Measurements from ENCODE around the gene DUS2. TPM values are rescaled to one million over a fixed set of nuclear protein-coding genes. Genes with fewer than 3 reads are reported as not detected.
"Not testable (repeated sequence)": the region's sequence is repeated elsewhere in the genome, so short reads cannot be mapped to it uniquely, and the experiment has no call there.

The DUS2 gene
- total RNA-seq, 1 donor from 2014 or later, result 13.7 TPM

DNA sequence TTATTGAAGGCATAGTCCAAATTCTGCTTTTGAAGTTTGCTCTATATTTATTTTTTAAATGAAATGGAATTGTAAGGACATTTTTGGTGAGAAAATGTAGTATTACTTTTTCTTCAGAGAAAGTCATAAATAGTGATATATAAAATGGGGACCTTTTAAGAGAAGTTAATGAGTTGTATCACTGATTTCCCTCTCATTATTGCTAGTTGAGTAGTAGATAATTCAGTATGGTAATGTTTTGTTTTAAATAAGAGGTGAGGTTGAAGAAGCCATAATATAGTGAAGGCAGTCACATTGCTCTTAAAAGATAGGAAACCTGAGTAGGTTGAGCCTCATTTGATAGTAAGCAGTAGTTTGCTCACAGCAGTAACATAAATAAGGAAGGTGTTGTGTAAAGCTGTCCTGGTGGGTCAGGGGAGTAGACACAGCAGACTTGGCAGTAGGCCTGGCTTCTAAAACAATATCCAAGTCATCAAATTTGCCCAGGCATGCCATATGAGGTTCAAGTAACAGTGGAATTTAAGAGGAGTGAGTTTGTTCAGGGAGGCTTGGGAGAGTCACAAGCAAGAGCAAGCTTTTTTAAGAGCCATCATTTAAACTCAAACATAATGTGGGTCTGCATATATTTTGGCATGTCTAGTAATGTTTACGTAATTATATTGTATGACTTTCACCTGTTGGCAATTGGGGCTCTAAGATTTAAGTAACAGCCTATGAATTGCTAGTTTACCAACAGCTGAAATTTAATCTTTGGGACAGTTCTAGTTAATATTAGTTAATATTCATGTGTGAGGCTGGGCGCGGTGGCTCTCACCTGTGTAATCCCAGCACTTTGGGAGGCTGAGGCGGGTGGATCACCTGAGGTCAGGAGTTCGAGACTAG, 68.5 kb downstream of the DUS2 start:
- peak; percentile 38 for DNase-seq

DNA sequence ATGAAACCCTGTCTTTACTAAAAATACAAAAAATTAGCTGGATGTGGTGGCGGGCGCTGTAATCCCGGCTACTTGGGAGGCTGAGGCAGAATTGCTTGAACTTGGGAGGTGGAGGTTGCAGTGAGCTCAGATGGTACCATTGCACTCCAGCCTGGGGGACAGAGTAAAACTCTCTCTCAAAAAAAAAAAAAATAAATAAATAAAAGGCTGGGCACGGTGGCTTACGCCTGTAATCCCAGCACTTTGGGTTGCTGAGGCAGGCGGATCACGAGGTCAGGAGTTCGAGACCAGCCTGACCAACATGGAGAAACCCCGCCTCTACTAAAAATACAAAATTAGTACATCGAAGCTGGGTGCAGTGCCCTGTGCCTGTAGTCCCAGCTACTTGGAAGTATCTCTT, 69.2 kb downstream of the DUS2 start:
- not testable (repeated sequence) for DNase-seq

DNA sequence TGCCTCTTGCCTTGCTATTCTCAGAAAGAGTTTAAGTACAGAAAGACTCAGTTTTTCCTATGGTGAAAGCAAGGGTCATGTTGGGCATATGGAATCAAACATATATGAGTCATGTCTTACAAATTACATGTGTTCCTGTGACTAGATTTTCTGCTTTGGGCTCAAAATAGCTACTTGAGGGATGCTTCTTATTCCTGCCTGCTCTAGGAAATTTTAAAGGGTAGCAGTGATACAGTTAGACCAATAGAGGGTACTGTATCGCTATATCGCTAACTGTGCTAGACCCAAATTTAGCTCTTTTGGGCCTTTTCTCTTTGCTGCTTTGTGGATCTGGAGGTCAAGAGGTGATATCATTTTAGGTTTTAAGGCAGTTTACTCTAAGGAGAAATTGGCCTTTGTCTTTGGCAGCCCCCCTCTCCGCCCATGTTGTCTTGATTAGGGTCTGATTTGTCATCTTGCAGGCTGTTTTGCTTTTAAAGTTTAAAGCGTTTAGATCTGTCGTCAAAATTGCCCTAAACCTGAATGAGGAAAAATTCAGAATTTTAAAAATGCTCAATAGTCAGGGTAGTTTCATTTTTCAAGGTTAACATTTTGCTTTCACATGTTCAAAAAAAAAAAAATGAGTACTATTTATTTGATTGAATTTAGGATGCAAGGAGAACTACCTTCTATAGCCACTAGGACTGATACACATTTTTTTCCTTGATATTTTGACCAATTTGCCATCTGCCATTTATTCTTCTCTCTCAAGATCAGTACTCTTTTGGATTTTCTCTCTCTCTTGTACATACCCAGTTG, 70.9 kb downstream of the DUS2 start:
- DNase-seq, result no peak

DNA sequence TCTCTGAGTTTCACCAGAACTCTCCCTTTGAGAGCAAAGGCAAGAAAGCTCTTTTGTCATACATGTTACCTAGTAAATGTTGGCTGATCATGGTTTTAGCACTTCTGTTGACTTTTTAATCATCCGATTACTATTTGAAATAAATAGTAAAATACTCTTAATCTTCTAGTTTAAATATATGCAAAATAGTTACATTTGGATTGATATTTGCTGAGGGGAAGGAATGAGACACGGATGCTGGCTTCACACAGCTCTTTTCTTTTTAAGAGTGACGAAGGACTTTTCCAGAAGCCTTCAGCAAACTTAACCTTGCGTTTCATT, 71.5 kb downstream of the DUS2 start:
- DNase-seq, result no peak

DNA sequence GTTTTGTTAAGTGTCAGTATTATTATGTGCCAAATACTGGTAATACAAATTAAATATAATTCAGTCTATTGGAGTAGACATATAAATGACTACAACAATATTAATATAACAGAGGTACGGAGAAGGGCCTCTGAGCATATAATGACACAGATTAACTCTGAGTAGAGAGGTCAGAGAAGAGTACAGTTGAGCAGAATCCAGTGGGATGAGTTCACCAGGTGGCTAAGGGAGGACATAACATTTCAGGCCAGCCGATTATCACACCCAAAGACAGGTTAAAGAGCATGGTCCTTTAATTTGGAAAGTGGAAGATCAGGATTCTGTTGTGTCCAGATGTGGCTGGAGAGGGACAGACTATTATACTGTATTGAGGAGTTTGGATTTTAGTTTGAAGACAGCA, 73.4 kb downstream of the DUS2 start:
- DNase-seq, result no peak

DNA sequence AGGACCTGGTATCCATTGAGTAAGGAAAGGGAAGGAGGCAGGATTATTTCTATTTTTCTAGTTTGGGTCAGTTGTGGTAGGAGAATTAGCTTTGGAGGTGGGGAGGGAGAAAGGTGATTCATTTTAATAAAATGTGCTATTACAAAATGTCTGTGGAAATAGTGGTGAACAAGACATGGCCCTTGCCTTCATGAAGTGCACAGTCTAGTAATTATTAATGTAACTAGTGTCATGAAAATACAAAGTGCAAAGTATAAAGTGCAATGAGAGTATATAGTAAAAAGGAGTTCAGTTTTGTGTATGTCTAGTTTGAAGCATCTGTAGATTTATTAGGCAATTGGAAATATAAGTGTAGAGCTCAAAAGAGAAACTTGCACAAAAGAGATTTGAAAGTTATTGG, 74.0 kb downstream of the DUS2 start:
- DNase-seq, result no peak

DNA sequence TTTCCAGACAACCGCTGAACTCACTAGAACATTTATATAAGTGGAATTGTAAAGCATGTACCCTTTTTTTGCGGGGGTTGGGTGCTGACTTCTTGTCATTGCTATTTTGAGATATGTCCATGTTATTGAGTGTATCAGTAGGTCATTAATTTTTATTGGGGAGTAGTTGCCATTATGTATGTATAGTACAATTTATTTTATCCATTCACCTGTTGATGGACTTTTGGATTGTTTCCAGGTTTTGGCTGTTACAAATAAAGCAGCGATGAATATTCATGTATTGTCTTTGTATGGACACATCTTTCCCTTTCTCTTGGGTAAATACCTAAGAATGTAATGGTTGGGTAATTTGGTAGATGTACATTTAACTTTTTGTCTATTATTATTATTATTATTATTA, 74.8 kb downstream of the DUS2 start:
- no peak for DNase-seq

DNA sequence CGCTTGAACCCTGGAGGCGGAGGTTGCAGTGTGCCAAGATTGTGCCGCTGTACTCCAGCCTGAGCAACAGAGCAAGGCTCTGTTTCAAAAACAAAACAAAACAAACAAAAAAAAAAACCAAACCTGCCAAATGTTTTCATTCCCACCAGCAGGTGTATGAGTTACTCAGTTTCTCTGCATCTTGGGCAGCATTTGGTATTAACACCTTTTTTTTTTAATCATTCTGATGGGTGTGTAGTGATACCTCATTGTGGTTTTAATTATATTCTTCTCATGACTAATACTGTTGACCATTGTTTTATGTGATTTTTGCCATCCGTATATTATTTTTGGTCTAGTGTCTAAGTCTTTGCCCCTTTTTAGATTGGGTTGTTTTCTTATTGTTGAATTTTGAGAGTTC, 77.4 kb downstream of the DUS2 start:
- no peak for DNase-seq

DNA sequence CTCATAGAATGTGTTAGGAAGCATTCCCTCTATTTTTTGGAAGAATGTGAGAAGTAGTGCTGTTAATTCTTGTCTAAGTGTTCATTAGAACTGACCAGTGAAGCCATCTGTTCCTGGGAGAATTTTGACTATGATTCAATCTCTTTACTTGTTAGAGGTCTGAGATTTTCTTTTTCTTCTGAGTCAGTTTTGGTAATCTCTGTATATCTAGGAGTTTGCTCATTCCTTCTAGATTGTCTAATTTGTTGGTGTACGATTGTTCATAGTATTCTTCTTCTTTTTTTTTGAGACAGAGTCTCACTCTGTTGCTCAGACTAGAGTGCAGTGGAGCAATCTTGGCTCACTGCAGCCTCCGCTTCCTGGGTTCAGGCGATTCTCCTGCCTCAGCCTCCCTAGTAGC, 82.5 kb downstream of the DUS2 start:
- no peak for DNase-seq

DNA sequence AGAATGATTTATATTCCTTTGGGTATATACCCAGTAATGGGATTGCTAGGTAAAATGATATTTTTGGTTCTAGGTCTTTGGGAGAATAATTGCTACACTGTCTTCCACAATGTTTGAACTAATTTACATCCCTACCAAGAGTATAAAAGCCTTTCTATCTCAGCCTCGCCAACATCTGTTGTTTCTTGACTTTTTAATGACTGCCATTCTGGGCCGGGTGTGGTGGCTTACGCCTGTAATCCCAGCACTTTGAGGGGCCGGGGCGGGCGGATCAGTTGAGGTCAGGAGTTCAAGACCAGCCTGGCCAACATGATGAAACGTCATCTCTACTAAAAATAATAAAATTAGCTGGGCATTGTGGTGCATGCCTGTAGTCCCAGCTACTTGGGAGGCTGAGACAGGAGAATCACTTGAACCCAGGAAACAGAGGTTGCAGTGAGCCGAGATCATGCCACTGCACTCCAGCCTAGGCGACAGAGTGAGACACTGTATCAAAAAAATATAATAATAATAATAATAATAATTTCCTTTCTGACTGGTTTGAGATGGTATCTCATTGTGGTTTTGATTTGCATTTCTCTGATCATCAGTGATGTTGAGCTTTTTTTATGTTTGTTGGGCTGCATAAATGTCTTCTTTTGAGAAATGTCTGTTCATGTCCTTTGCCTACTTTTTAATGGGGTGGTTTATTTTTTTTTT, 84.3 kb downstream of the DUS2 start:
- not testable (repeated sequence) for DNase-seq

DNA sequence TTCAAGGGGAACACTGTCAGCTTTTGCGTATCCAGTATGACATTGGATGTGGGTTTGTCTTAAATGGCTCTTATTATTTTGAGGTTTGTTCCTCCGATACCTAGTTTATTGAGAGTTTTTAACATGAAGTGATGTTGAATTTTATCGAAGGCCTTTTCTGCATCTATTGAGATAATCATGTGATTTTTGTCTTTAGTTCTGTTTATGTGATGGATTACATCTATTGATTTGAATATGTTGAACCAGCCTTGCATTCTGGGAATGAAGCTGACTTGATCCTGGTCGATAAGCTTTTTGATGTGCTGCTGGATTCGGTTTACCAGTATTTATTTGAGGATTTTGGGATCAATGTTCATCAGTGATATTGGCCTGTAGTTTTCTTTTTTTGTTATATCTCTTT, 86.1 kb downstream of the DUS2 start:
- not testable (repeated sequence) for DNase-seq

DNA sequence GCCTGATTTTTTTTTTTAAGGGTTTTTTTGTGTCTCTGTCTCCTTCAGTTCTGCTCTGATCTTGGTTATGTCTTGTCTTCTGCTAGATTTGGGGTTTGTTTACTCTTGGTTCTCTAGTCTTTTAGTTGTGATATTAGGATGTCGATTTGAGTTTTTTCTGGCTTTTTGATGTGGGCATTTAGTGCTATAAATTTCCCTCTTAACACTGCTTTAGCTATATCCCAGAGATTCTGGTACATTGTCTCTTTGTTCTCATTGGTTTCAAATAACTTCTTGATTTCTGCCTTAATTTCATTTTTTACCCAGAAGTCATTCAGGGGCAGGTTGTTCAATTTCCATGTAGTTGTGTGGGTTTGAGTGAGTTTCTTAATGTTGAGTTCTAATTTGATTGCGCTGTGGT, 87.5 kb downstream of the DUS2 start:
- not testable (repeated sequence) for DNase-seq

DNA sequence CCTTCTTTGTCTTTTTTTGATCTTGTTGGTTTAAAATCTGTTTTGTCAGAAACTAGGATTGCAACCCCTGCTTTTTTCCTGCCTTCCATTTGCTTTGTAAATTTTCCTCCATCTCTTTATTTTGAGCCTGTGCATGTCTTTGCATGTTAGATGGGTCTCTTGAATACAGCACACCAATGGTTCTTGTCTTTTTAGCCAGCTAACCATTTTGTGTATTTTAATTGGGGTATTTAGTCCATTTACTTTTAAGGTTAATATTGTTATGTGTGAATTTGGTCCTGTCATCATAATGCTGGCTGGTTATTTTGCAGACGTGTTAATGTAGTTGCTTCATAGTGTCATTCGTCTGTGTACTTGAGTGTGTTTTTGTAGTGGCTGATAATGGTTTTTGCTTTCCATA, 88.3 kb downstream of the DUS2 start:
- DNase-seq, result no peak

DNA sequence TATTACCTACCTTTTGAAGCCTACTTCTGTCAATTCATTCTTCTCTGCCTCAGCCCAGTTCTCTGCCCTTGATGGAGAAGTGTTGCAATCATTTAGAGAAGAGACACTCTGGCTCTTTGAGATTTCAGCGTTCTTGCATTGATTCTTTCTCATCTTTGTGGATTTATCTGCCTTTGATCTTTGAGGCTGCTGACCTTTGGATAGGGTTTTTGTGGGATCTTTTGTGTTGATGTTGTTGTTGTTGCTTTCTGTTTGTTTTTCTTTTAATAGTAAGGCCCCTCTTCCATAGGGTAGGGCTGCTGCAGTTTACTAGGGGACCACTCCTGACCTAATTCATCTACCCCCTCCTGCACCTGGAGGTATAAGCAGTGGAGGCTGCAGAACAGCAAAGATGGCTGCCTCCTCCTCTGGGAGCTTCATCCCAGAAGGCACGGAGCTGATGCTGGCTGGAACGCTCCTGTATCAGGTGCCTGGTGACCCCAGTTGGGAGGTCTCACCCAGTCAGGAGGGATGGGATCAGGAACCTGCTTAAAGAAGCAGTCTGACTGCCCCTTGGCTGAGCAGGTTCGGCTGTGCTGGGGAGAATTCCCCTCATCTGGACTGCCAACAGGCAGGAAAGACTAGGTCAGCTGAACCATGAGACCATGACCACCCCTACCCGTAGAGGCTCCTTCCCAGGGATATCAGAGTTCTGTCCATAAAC, 90.1 kb downstream of the DUS2 start:
- no peak for DNase-seq

DNA sequence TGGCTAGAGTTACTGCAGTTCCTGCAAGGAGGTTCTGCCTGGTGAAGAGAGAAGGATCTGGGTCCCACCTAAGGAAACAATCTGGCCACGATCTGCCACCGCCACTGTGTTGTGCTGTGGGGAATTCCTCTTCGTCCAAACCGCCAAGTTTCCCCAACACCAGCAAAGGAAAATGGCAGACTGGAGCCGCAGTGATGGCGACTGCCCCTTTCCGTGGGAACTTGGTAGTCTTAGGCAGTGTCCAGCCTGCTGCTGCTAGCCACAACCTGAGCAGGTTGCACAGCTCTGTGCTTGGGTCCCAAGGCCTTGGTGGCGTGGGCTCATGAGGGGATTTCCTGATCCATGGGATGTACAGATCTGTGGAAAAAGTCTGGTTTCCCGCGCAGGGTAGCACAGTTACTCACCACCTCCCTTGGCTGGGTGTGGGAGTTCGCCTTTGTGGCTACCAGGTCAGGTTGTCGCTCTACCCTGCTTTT, 90.7 kb downstream of the DUS2 start:
- DNase-seq, result no peak

DNA sequence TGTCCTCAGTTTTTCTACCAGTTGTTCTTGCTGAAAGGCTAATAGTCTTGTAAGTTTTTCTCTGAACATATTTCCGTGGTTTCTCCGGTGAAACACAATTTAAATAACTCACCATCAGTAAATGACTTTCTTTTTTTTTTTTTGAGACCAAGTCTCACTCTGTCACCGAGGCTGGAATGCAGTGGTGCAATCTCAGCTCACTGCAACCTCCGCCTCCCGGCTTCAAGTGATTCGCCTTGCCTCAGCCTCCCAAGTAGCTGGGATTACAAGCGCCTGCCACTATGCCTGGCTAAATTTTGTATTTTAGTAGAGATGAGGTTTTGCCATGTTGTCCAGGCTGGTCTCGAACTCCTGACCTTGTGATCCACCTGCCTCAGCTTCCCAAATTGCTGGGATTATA, 91.9 kb downstream of the DUS2 start:
- DNase-seq, result not testable (repeated sequence)

DNA sequence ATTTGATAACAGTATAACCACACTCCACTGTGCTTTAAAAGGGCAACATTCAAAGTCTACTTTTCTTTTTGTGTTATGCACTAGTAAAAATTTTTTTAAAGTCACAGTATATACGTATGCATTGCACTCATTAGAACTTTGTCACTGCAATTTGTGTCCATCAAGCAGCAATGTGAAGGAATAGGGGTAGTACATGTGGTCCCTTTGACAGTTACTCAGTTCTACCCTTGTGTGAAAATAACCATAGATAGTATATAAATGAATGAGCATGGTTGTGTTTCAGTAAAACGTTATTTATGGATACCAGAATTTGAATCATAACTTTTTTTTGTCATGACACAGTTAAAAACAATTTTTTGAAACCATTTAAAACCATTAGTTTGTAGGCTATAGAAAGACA, 92.8 kb downstream of the DUS2 start:
- no peak for DNase-seq

DNA sequence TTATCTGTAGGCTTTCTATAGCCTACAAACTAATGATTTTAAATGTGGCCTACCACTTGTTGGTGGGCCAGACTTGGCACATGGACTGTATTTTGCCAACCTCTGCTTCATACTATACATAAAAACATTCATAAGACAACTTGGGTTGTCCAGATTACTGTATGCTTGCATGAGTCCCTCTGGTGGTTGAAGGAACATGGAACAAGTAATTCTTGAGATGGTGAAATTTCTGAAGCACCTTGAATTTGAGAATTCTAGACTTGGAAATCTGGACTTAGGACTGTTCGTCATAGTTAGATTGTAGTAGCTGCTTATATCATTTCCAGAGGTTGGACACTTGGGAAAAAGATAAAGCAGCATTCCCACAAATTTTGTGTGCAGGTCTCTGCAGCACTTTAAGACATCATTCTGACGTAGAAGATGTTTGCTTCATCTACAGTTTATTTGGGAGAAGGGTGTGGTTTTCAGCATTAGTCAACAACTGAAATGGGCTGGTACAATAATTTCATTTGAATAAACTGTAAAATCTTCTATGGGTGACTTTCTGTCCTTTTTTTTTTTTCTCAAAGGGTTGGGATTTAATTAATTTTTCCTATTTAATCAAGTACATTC, 93.3 kb downstream of the DUS2 start:
- DNase-seq, result no peak

DNA sequence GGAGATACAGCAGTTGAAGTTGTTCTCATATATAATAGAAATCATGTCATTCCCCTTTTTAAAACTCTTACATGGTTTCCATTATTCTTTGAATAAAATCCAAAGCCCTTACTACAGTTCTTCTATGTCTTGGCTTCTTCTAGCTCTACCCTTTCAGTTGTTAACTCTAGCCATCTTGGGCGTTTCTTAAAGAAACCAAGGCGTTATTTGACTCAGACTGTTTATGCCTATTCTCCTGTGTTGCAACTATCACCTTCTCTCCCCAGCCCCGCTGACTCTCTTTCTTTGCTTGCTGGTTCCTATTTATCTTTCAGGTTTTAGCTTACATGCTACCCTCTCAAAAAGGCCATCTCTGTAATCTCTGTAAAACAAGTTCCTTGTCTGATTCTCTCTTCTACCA, 94.8 kb downstream of the DUS2 start:
- DNase-seq, result no peak

DNA sequence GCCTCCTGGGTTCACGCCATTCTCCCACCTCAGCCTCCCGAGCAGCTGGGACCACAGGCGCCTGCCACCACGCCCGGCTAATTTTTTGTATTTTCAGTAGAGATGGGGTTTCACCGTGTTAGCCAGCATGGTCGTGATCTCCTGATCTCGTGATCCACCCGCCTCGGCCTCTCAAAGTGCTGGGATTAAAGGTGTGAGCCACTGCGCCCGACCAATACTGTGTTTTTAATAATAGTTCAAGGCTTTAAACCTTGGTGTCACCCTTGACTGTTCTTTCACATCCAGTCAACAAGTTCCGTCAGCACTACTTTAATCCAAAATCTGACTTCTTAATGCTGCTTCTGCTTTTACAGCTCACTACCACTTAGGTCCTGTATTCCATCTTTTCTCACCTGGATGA, 95.9 kb downstream of the DUS2 start:
- DNase-seq, result not testable (repeated sequence)

DNA sequence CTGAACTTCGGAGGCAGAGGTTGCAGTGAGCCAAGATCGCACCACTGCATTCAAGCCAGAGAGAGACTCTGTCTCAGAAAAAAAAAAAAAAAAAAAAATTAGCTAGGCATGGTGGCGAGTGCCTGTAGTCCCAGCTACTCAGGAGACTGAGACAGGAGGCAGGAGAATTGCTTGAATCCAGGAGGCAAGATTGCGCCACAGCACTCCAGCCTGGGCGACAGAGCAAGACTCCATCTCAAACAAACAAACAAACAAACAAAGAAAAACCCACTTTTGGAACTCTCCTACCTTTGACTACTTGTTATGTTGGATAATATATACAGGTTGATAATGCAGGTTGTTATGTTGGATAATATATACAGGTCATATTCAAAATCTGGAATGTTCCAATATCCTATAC, 97.4 kb downstream of the DUS2 start:
- not testable (repeated sequence) for DNase-seq

DNA sequence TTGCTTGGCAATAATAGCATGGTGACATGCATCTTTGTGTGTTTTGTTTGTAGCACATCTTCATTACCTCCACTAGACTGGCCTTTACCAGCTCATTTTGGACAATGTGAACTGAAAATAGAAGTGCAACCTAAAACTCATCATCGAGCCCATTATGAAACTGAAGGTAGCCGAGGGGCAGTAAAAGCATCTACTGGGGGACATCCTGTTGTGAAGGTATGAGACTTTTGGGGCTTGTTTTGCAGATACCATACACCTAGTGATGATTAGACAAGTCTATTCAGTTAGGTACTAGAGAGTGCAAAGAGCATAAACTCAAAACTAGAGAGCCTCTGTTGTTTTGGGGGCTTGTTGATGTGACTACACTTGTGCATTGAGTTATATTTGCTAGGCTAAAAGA, 103.3 kb downstream of the DUS2 start:
- DNase-seq, result no peak
